PC-3 (cell line): ENCODE data around the gene SNCG. TPM values are rescaled to one million over a fixed set of nuclear protein-coding genes. Genes with fewer than 3 reads are reported as not detected.

Experiments used
- ATAC-seq: fragments of 200-7000 bp; cut with Tn5 transposase; 2 replicates; pipeline ENCODE4 v1.9.1; 2020; ENCODE audit warnings: mild to moderate bottlenecking, moderate library complexity
- BruUV-seq: library from RNA; stranded (reverse); fragments of 400-500 nt; replicated peaks from 2 replicates; lab custom pipeline; 2021; lab: Mats Ljungman, UMichigan
- CTCF ChIA-PET: fragments of 300-600 bp; sonication (Branson Sonifier 250); formaldehyde crosslinking; loops from one replicate; lab custom pipeline; 2022; ENCODE audit warnings: antibody characterized with exemption; lab: Charles Lee
- POLR2A ChIA-PET: fragments of 300-600 bp; sonication (Branson Sonifier 250); formaldehyde crosslinking; loops from one replicate; lab custom pipeline; 2022; ENCODE audit warnings: antibody characterized with exemption; ENCODE audit not compliant: unreplicated experiment; lab: Charles Lee
- DNase-seq: peaks from one replicate; pipeline ENCODE4 v3.0.0-alpha.2; 2015
- H2AFZ ChIP-seq: fragments of 300-600 bp; sonication (generic); 2 replicates; pipeline ENCODE4 v1.6.0; 2016; ENCODE audit warnings: antibody characterized with exemption, low read length
- H3F3A ChIP-seq: fragments of 300-600 bp; sonication (generic); one replicate; pipeline ENCODE4 v1.6.0; 2017; ENCODE audit warnings: antibody characterized with exemption, low read length, control low read depth, mild to moderate bottlenecking; ENCODE audit not compliant: unreplicated experiment
- H3K27ac ChIP-seq: fragments of 300-600 bp; sonication (generic); 2 replicates; pipeline ENCODE4 v1.5.1; 2016; ENCODE audit warnings: mild to moderate bottlenecking, low read length
- H3K27me3 ChIP-seq: fragments of 300-600 bp; sonication (generic); 2 replicates; pipeline ENCODE4 v1.6.1; 2016; ENCODE audit warnings: low read length, mixed read lengths
- H3K36me3 ChIP-seq: fragments of 300-600 bp; sonication (generic); 2 replicates; pipeline ENCODE4 v1.6.1; 2016; ENCODE audit warnings: low read depth, mixed run types, low read length, mixed read lengths
- H3K4me1 ChIP-seq: fragments of 300-600 bp; sonication (generic); 2 replicates; pipeline ENCODE4 v1.5.1; 2016; ENCODE audit warnings: low read length; ENCODE audit not compliant: insufficient read depth
- H3K4me2 ChIP-seq: fragments of 300-600 bp; sonication (generic); 2 replicates; pipeline ENCODE4 v1.6.0; 2016; ENCODE audit warnings: low read length
- H3K4me3 ChIP-seq: fragments of 300-600 bp; sonication (generic); 2 replicates; pipeline ENCODE4 v1.5.1; 2016; ENCODE audit warnings: mild to moderate bottlenecking, low read length, mixed read lengths
- H3K79me2 ChIP-seq: fragments of 300-600 bp; sonication (generic); 2 replicates; pipeline ENCODE4 v1.6.1; 2017; ENCODE audit warnings: low read length, mixed read lengths
- H3K9ac ChIP-seq: fragments of 300-600 bp; sonication (generic); 2 replicates; pipeline ENCODE4 v1.6.0; 2016; ENCODE audit warnings: mild to moderate bottlenecking, low read length
- H3K9me2 ChIP-seq: fragments of 300-600 bp; sonication (generic); replicated peaks from 2 replicates; pipeline ENCODE4 v1.6.1; 2016; ENCODE audit warnings: mixed run types, low read length, mixed read lengths
- H3K9me3 ChIP-seq: fragments of 300-600 bp; sonication (generic); 2 replicates; pipeline ENCODE4 v1.6.1; 2016; ENCODE audit warnings: low read length, mixed read lengths
- H4K20me1 ChIP-seq: fragments of 300-600 bp; sonication (generic); 2 replicates; pipeline ENCODE4 v1.6.1; 2016; ENCODE audit warnings: low read length, mixed read lengths
- EZH2 ChIP-seq: fragments of 300-600 bp; sonication (generic); IDR thresholded peaks from one replicate; pipeline ENCODE4 v1.6.1; 2017; ENCODE audit warnings: antibody characterized with exemption, mild to moderate bottlenecking, low read length; ENCODE audit not compliant: unreplicated experiment
- EZH2phosphoT487 ChIP-seq: fragments of 300-600 bp; sonication (generic); IDR thresholded peaks from 2 replicates; pipeline ENCODE4 v1.6.1; 2018; ENCODE audit warnings: mild to moderate bottlenecking, antibody characterized with exemption, low read length, borderline replicate concordance
- intact Hi-C: fragments of 100-400 bp; cut with micrococcal nuclease; formaldehyde crosslinking; loops from 2 replicates; pipeline ENCODE4 v1.9.0; 2023
- total RNA-seq: library from RNA; depleted of rRNA; stranded (reverse); fragments of >200 nt; gene quantifications from 2 replicates; pipeline ENCODE4 v1.2.3, GENCODE V29; 2014
- TF ChIP-seq, protein P1 (sequence below): fragments of 300-600 bp; sonication (generic); conservative IDR thresholded peaks from 2 replicates; pipeline ENCODE4 v1.5.1; 2017; ENCODE audit warnings: antibody characterized with exemption, low read depth, mild to moderate bottlenecking, low read length

SNCG gene
- total RNA-seq, 1 experiment from 2014 or later, result 2.7 TPM

DNA sequence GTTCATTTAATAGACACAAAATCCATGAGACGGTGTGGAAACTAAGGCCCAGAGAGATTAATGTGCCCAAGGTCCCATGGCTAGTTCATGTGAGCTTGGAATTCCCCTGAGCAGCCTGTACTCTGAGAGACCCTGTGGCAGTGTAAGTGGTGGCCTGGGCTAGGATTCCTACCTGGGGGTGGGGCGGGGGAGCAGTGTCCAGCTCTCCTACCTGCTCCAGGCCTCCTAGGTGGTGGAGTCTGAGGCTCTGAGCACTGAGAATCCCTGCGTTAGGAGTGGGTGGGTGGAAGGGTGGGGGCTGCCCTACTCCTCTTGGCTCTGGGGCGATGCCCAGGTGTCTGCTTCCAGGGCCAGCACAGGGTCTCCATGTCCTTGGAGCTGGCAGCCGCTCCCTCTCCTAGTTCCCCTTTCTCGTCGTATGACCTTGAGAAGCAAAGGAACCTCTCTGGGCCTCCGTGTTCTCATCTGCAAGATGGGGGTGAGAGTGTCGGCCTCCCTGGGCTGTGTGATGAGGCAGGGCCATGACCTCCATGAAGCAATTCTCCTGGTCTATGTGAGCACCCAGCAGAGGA, 2.5 kb downstream of the SNCG start:
- Histone ChIP-seq H4K20me1 (no peaks in the 10 kb centered on the region), H3K9me2 (no peaks in the 10 kb centered on the region), H3K4me2 (no peak overlapping the region), H3K9ac (no peak overlapping the region), H3K4me3 (no peak overlapping the region), H3K27me3 (no peaks in the 10 kb centered on the region), H3K27ac (no peak overlapping the region), H3K79me2 (no peaks in the 10 kb centered on the region), H3K9me3 (no peaks in the 10 kb centered on the region), H3K36me3 (no peaks in the 10 kb centered on the region), H3F3A (no peaks in the 10 kb centered on the region), H2AFZ (0 out of 2 replicates have a peak overlapping the region, but pooled peaks have one; percentile 33), H3K4me1 (peaks cover 33% of the 10 kb centered on the region)
- DNase-seq, result no peak
- ChIA-PET POLR2A (no interaction called here), CTCF (interaction anchor here (0.6 kb wide), 2 partner anchors 9 to 208 kb away, joined by 5 to 12 read pairs; no protein-coding TSS in a partner anchor)
- intact Hi-C loops, result loop anchor here (2.0 kb wide), 1 partner anchor 272 kb away; no protein-coding TSS in a partner anchor
- TF ChIP-seq, protein P1, sequence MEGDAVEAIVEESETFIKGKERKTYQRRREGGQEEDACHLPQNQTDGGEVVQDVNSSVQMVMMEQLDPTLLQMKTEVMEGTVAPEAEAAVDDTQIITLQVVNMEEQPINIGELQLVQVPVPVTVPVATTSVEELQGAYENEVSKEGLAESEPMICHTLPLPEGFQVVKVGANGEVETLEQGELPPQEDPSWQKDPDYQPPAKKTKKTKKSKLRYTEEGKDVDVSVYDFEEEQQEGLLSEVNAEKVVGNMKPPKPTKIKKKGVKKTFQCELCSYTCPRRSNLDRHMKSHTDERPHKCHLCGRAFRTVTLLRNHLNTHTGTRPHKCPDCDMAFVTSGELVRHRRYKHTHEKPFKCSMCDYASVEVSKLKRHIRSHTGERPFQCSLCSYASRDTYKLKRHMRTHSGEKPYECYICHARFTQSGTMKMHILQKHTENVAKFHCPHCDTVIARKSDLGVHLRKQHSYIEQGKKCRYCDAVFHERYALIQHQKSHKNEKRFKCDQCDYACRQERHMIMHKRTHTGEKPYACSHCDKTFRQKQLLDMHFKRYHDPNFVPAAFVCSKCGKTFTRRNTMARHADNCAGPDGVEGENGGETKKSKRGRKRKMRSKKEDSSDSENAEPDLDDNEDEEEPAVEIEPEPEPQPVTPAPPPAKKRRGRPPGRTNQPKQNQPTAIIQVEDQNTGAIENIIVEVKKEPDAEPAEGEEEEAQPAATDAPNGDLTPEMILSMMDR, result no peak
- TF ChIP-seq EZH2phosphoT487, result no peak
- no peak for TF ChIP-seq EZH2
- ATAC-seq, result no peak
- no TSS peak for BruUV-seq

- ChIA-PET POLR2A (no interaction called here), CTCF (no interaction called here)
- no TSS peak for BruUV-seq
- H3K79me2 ChIP-seq, result no peaks in the 10 kb centered on the region
- H3K4me3 ChIP-seq, result no peak overlapping the region
- H3K9me2 ChIP-seq, result no peaks in the 10 kb centered on the region
- peaks cover 33% of the 10 kb centered on the region for H3K4me1 ChIP-seq
- H3K36me3 ChIP-seq, result no peaks in the 10 kb centered on the region
- H3F3A ChIP-seq, result no peaks in the 10 kb centered on the region
- no peak overlapping the region for H3K4me2 ChIP-seq
- H3K27me3 ChIP-seq, result no peaks in the 10 kb centered on the region
- intact Hi-C loops, result loop anchor here (2.0 kb wide), 1 partner anchor 273 kb away; no protein-coding TSS in a partner anchor
- no peak overlapping the region for H2AFZ ChIP-seq
- DNase-seq, result peak; percentile 25
- H3K9me3 ChIP-seq, result no peaks in the 10 kb centered on the region
- H3K27ac ChIP-seq, result no peak overlapping the region
- ATAC-seq, result no peak
- H4K20me1 ChIP-seq, result no peaks in the 10 kb centered on the region
- H3K9ac ChIP-seq, result no peak overlapping the region
- TF ChIP-seq, protein P1, result no peak
- TF ChIP-seq EZH2, result no peak
- TF ChIP-seq EZH2phosphoT487, result no peak
Observed at GRCh38 chr10:86961481-86962091, 3.2 kb downstream of the SNCG start.
